Kidney capillary endothelial cell (primary cell): ENCODE measurements around the gene TMEM269.
A peak's percentile ranks its signal among the peaks of the same experiment; 100 is the strongest.
"Not testable (repeated sequence)": the region's sequence is repeated elsewhere in the genome, so short reads cannot be mapped to it uniquely, and the experiment has no call there.

Source experiments
- DNase-seq: peaks from one replicate; pipeline ENCODE4 v3.0.0-alpha.2; 2018; ENCODE audit warnings: low spot score

TMEM269 gene

GRCh38 chr1:42748021-42748420, 36.8 kb upstream of the TMEM269 start:
- DNase-seq = no peak

- no peak for DNase-seq
These were observed 36.1 kb upstream of the TMEM269 start for GRCh38 chr1:42748461-42749410.

- no peak for DNase-seq
These were observed 34.8 kb upstream of the TMEM269 start for GRCh38 chr1:42750041-42750440.

- DNase-seq = not testable (repeated sequence)
These were observed 33.2 kb upstream of the TMEM269 start for GRCh38 chr1:42751511-42752070.

GRCh38 chr1:42752284-42752683, 32.5 kb upstream of the TMEM269 start:
- no peak for DNase-seq

- DNase-seq = no peak
These were observed 31.7 kb upstream of the TMEM269 start for GRCh38 chr1:42753070-42753469.

- peak; percentile 51 for DNase-seq
These were observed 27.6 kb upstream of the TMEM269 start for GRCh38 chr1:42756956-42757891.

GRCh38 chr1:42757892-42758275, 26.9 kb upstream of the TMEM269 start:
- no peak for DNase-seq

- DNase-seq = no peak
These were observed 26.1 kb upstream of the TMEM269 start for GRCh38 chr1:42758641-42759040.

- no peak for DNase-seq
These were observed 25.7 kb upstream of the TMEM269 start for GRCh38 chr1:42759114-42759513.

GRCh38 chr1:42761567-42761966, 23.2 kb upstream of the TMEM269 start:
- no peak for DNase-seq

- DNase-seq = no peak
These were observed 22.5 kb upstream of the TMEM269 start for GRCh38 chr1:42762269-42762668.

GRCh38 chr1:42765269-42765668, 19.5 kb upstream of the TMEM269 start:
- no peak for DNase-seq

- peak; percentile 52 for DNase-seq
These were observed 18.7 kb upstream of the TMEM269 start for GRCh38 chr1:42765832-42766740.

GRCh38 chr1:42766741-42767509, 17.9 kb upstream of the TMEM269 start, which contains the start of the genes C1orf50 and P3H1:
TSS of gene C1orf50 (plus strand) at chr1:42767249. CDS start at chr1:42767312, 63 bp downstream.
TSS of gene P3H1 (minus strand) at chr1:42767028. CDS start at chr1:42766971, 57 bp downstream.
- DNase-seq = peak; percentile 95

- no peak for DNase-seq
These were observed 17.2 kb upstream of the TMEM269 start for GRCh38 chr1:42767510-42768000.

GRCh38 chr1:42768172-42768571, 16.6 kb upstream of the TMEM269 start:
- no peak for DNase-seq

GRCh38 chr1:42769811-42770210, 15.0 kb upstream of the TMEM269 start:
- DNase-seq = no peak

GRCh38 chr1:42773420-42773819, 11.4 kb upstream of the TMEM269 start:
- DNase-seq = no peak

GRCh38 chr1:42774928-42775526, 9.8 kb upstream of the TMEM269 start:
- no peak for DNase-seq
